Measurements from ENCODE around the gene PODXL2.

GRCh38 chr3:127629467-127630403, 750 bp downstream of the PODXL2 start:
- TF ChIP-seq SUZ12 (IDR thresholded peaks at IDR 0.05) (no peak), FOXK2 (IDR thresholded peaks at IDR 0.05) (no peak), ZNF384 (IDR thresholded peaks at IDR 0.05) (no peak)
